Activated naive CD4-positive, alpha-beta T cell treated with anti-CD3 and anti-CD28 coated beads for 36 hours (primary cell): Measurements from ENCODE around the gene RANBP3. TPM values are rescaled to one million over a fixed set of nuclear protein-coding genes. Genes with fewer than 3 reads are reported as not detected.

Source experiments
- CTCF ChIA-PET: fragments of 350-600 bp; sonication (Branson Sonifier 250); formaldehyde crosslinking; loops from one replicate; lab custom pipeline; 2021; ENCODE audit warnings: antibody characterized with exemption; lab: Charles Lee
- DNase-seq: peaks from one replicate; pipeline ENCODE4 v3.0.0-alpha.2; 2020
- H3K27ac Mint-ChIP-seq: one replicate; pipeline ENCODE4 v1.8.0; 2021; ENCODE audit warnings: mild to moderate bottlenecking, mixed read lengths
- H3K27me3 Mint-ChIP-seq: one replicate; pipeline ENCODE4 v1.8.0; 2021; ENCODE audit warnings: low read depth, mixed read lengths
- H3K36me3 Mint-ChIP-seq: one replicate; pipeline ENCODE4 v1.8.0; 2021; ENCODE audit warnings: low read depth, mixed read lengths
- H3K4me1 Mint-ChIP-seq: one replicate; pipeline ENCODE4 v1.8.0; 2021; ENCODE audit warnings: low read depth, mixed read lengths
- H3K4me3 Mint-ChIP-seq: one replicate; pipeline ENCODE4 v1.8.0; 2021; ENCODE audit warnings: mild to moderate bottlenecking, moderate library complexity, mixed read lengths
- H3K9me3 Mint-ChIP-seq: one replicate; pipeline ENCODE4 v1.8.0; 2021; ENCODE audit warnings: mixed read lengths
- intact Hi-C: fragments of 100-400 bp; cut with micrococcal nuclease; formaldehyde crosslinking; loops from one replicate; pipeline ENCODE4 v1.15.1; 2023
- total RNA-seq, 2 experiments: library from RNA; stranded (reverse); gene quantifications; one replicate each; pipeline ENCODE4 v1.2.3, GENCODE V29; 2021

RANBP3 gene
- total RNA-seq, 2 experiments from 2014 or later, result 77.9 to 80.5 TPM

DNA sequence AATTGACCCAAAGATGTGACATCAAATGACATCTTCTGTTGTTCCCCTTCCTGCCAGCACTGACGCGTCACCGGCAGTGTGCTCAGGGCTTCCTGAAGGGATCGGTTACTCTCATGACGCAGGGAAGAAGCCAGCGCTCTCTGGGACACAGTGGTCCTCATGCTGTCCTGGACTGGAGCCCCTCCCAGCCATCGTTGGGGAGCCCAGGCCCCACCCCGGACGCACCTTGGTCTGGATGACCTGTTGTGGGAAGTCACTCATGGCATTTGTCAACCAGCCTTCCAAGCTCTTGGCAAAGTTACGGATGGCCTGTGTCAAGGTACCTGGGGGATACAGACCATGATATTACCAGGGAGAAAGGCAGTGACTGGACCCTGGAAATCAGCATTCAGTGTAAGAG is 26.0 kb upstream of the RANBP3 start:
- no peak for DNase-seq
- Mint-ChIP-seq H3K4me1 (no peaks in the 10 kb centered on the region), H3K27ac (no peak overlapping the region), H3K27me3 (no peaks in the 10 kb centered on the region), H3K9me3 (peaks cover 7% of the 10 kb centered on the region), H3K4me3 (no peak overlapping the region), H3K36me3 (peaks cover 7% of the 10 kb centered on the region)
- intact Hi-C loops, result no loop called here
- CTCF ChIA-PET, result no interaction called here

DNA sequence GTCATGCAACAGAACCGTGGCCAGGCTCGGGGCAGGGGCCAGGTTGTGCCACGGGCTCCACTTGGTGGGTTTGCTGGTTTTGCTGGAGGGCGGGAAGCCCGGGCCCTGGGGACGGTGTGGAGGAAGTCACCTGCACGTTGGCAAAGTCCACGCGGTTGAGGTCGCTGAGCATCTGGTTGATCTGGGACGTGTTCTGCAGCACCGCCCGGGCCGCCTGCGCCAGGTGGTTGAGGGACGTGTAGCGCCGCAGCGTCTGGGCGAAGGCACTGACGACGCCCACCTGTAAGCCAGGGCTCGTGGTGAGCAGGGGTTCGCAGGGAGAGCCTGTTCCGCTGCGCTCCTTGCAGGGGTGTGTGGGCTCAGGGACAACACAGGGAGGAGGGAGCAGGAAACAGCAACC is 24.7 kb upstream of the RANBP3 start:
- Mint-ChIP-seq H3K4me3 (no peak overlapping the region), H3K27ac (no peak overlapping the region), H3K4me1 (no peaks in the 10 kb centered on the region), H3K36me3 (peaks cover 7% of the 10 kb centered on the region), H3K27me3 (no peaks in the 10 kb centered on the region), H3K9me3 (peaks cover 7% of the 10 kb centered on the region)
- DNase-seq, result no peak
- CTCF ChIA-PET, result interaction anchor here (0.7 kb wide), 1 partner anchor 123 kb away, joined by 4 read pairs; no protein-coding TSS in a partner anchor
- intact Hi-C loops, result no loop called here

DNA sequence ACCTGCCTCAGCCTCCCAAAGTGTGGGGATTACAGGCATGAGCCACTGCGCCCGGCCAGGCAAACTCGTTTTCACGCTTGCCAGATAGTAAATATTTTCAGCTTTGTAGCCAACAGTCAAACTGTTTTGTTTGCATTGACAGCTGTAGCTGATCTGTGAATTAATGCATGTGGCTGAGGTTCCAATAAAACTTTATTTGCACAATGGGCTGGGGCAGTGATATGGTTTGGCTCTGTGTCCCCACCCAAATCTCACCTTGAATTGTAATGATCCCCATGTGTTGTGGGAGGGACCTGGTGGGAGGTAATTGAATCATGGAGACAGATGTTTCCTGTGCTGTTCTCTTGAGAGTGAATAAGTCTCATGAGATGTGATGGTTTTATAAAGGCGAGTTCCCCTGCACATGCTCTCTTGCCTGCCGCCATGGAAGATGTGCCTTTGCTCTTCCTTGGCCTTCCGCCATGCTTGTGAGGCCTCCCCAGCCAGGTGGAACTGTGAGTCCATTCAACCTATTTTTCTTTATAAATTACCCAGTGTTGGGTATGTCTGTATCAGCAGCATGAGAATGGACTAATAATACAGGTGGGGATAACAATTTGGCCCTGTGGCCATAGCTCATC is 22.4 kb upstream of the RANBP3 start:
- intact Hi-C loops, result no loop called here
- no peak for DNase-seq
- Mint-ChIP-seq H3K9me3 (peaks cover 7% of the 10 kb centered on the region), H3K4me1 (no peaks in the 10 kb centered on the region), H3K4me3 (no peak overlapping the region), H3K27ac (no peak overlapping the region), H3K27me3 (no peaks in the 10 kb centered on the region), H3K36me3 (peaks cover 7% of the 10 kb centered on the region)
- CTCF ChIA-PET, result interaction anchor here (0.6 to 2.2 kb wide), 4 partner anchors 7 to 377 kb away, joined by 3 to 5 read pairs (median 4); no protein-coding TSS in a partner anchor

DNA sequence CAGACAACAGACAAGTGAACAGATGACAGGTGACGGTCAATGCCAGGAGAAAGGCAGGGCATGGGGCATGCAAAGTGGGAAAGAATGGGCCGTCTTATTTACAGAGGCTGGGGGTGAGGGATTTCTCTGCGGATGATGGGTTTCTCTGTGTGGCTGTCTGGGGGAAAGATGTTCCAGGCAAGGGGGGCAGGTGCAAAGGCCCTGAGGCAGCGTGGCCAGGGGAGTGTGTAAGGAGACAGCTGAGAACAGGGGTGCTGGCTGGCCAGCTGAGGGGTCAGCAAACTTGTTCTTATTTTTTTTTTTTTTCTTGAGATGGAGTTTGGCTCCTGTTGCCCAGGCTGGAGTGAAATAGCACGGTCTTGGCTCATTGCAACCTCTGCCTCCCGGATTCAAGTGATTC is 21.8 kb upstream of the RANBP3 start:
- intact Hi-C loops, result no loop called here
- H3K27me3 Mint-ChIP-seq, result no peaks in the 10 kb centered on the region
- H3K4me1 Mint-ChIP-seq, result no peaks in the 10 kb centered on the region
- peaks cover 7% of the 10 kb centered on the region for H3K9me3 Mint-ChIP-seq
- H3K36me3 Mint-ChIP-seq, result peaks cover 7% of the 10 kb centered on the region
- no peak for DNase-seq
- CTCF ChIA-PET, result interaction anchor here (0.6 to 2.2 kb wide), 3 partner anchors 23 to 378 kb away, joined by 3 to 5 read pairs (median 4); no protein-coding TSS in a partner anchor
- no peak overlapping the region for H3K4me3 Mint-ChIP-seq
- no peak overlapping the region for H3K27ac Mint-ChIP-seq

GRCh38 chr19:5997371-5997770 is 19.4 kb upstream of the RANBP3 start:
- no peak overlapping the region for H3K4me3 Mint-ChIP-seq
- no peaks in the 10 kb centered on the region for H3K4me1 Mint-ChIP-seq
- H3K27ac Mint-ChIP-seq, result no peak overlapping the region

GRCh38 chr19:5996623-5997320 is 18.8 kb upstream of the RANBP3 start:
- no peaks in the 10 kb centered on the region for H3K4me1 Mint-ChIP-seq
- DNase-seq, result no peak
- H3K9me3 Mint-ChIP-seq, result peaks cover 7% of the 10 kb centered on the region
- H3K36me3 Mint-ChIP-seq, result peaks cover 9% of the 10 kb centered on the region
- CTCF ChIA-PET, result interaction anchor here (0.7 to 1.7 kb wide), 2 partner anchors 26 to 177 kb away, joined by 3 to 4 read pairs; no protein-coding TSS in a partner anchor
- no peak overlapping the region for H3K27ac Mint-ChIP-seq
- no peak overlapping the region for H3K4me3 Mint-ChIP-seq
- intact Hi-C loops, result no loop called here
- H3K27me3 Mint-ChIP-seq, result no peaks in the 10 kb centered on the region

More at GRCh38 chr19:5997371-5997770, 19.4 kb upstream of the RANBP3 start:
- CTCF ChIA-PET, result interaction anchor here (0.7 to 1.7 kb wide), 2 partner anchors 25 to 177 kb away, joined by 3 to 4 read pairs; no protein-coding TSS in a partner anchor
- peaks cover 7% of the 10 kb centered on the region for H3K9me3 Mint-ChIP-seq
- intact Hi-C loops, result no loop called here
- no peak for DNase-seq
- H3K36me3 Mint-ChIP-seq, result peaks cover 9% of the 10 kb centered on the region
- no peaks in the 10 kb centered on the region for H3K27me3 Mint-ChIP-seq

- H3K27ac Mint-ChIP-seq, result no peak overlapping the region
- no peaks in the 10 kb centered on the region for H3K27me3 Mint-ChIP-seq
- CTCF ChIA-PET, result interaction anchor here (1.7 kb wide), 1 partner anchor 26 kb away, joined by 4 read pairs; no protein-coding TSS in a partner anchor
- no peaks in the 10 kb centered on the region for H3K4me1 Mint-ChIP-seq
- DNase-seq, result no peak
- peaks cover 9% of the 10 kb centered on the region for H3K36me3 Mint-ChIP-seq
- intact Hi-C loops, result no loop called here
- H3K4me3 Mint-ChIP-seq, result no peak overlapping the region
- peaks cover 7% of the 10 kb centered on the region for H3K9me3 Mint-ChIP-seq
Observed at GRCh38 chr19:5996102-5996501, 18.2 kb upstream of the RANBP3 start.

- Mint-ChIP-seq H3K9me3 (peaks cover 7% of the 10 kb centered on the region), H3K4me3 (no peak overlapping the region), H3K36me3 (peaks cover 9% of the 10 kb centered on the region), H3K27ac (no peak overlapping the region), H3K4me1 (no peaks in the 10 kb centered on the region), H3K27me3 (no peaks in the 10 kb centered on the region)
- intact Hi-C loops, result no loop called here
- DNase-seq, result no peak
- CTCF ChIA-PET, result no interaction called here
Observed at GRCh38 chr19:5995606-5996005, 17.7 kb upstream of the RANBP3 start.

GRCh38 chr19:5994405-5995165 is 16.6 kb upstream of the RANBP3 start:
- no peak overlapping the region for H3K27ac Mint-ChIP-seq
- H3K36me3 Mint-ChIP-seq, result peaks cover 3% of the 10 kb centered on the region
- H3K9me3 Mint-ChIP-seq, result peaks cover 2% of the 10 kb centered on the region
- no peak overlapping the region for H3K4me3 Mint-ChIP-seq
- intact Hi-C loops, result no loop called here
- no peak for DNase-seq
- CTCF ChIA-PET, result interaction anchor here (0.6 kb wide), 1 partner anchor 620 kb away, joined by 3 read pairs; no protein-coding TSS in a partner anchor
- H3K4me1 Mint-ChIP-seq, result no peaks in the 10 kb centered on the region
- H3K27me3 Mint-ChIP-seq, result no peaks in the 10 kb centered on the region

DNA sequence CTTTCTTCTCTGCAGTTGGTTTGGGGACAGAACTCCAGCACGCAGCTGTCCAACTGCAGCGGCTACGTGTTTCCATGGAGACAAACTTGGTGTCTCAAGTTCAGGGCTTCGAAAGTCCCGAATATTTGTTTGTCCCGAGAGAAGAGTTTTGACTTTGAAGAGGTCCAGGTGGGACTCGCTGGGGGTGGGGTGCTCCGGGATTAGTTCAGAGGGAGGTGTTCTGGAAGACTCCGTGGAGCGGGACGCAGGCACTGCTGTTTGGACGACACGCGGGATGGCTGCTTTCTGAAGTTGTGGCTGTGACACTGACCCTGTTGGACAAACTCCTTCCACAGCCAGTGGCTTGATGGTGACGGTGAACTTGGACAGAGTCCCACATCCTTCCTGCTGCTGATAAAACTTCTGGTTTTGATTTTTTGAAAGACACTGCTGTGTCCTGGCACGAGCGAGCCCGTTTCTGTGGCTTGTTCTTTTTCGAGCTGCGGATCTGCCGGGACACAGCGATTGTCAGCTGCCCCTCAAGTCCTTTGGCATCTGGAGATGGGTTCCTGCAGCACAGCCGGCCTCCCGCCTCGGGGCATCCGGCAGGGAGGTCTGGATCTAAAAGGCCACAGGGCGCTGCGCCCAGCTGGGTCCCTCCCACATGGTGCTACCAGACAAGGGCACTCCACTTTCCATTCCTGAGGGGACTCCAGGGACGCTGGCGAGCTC is 15.9 kb upstream of the RANBP3 start:
- Mint-ChIP-seq H3K4me1 (no peaks in the 10 kb centered on the region), H3K27ac (no peak overlapping the region), H3K4me3 (no peak overlapping the region), H3K27me3 (no peaks in the 10 kb centered on the region), H3K9me3 (no peaks in the 10 kb centered on the region), H3K36me3 (peaks cover 2% of the 10 kb centered on the region)
- DNase-seq, result no peak
- CTCF ChIA-PET, result interaction anchor here (0.6 to 1.2 kb wide), 3 partner anchors 8 to 620 kb away, joined by 3 to 4 read pairs (median 3); no protein-coding TSS in a partner anchor
- intact Hi-C loops, result no loop called here

- intact Hi-C loops, result no loop called here
- CTCF ChIA-PET, result interaction anchor here (1.1 to 1.2 kb wide), 2 partner anchors 8 to 29 kb away, joined by 3 to 4 read pairs; no protein-coding TSS in a partner anchor
- DNase-seq, result no peak
- Mint-ChIP-seq H3K27me3 (no peaks in the 10 kb centered on the region), H3K4me1 (no peaks in the 10 kb centered on the region), H3K9me3 (no peaks in the 10 kb centered on the region), H3K36me3 (peaks cover 2% of the 10 kb centered on the region), H3K4me3 (no peak overlapping the region), H3K27ac (no peak overlapping the region)
Observed at GRCh38 chr19:5993201-5993600, 15.3 kb upstream of the RANBP3 start.
